Body of pancreas (tissue), 4 donors: Measurements from ENCODE around the gene ISG20. TPM values are rescaled to one million over a fixed set of nuclear protein-coding genes. Genes with fewer than 3 reads are reported as not detected.

Source experiments
- ATAC-seq: fragments of 150-250 bp; one replicate; pipeline ENCODE4 v1.9.1; 2016
- DNase-seq, 4 donors: peaks; one replicate each; pipeline ENCODE4 v3.0.0-alpha.2; 2019
- H3K27ac ChIP-seq, 4 donors: fragments of 200-600 bp; sonication (generic); 1 replicate in 3 of 4; 2 replicates in 1 of 4; pipeline versions ENCODE4 v1.5.1 to v1.6.1; 2016 to 2019; ENCODE audit warnings: mild to moderate bottlenecking in 1 of 4, mixed read lengths in 1 of 4, moderate library complexity in 1 of 4
- H3K27me3 ChIP-seq, 2 donors: fragments of 200-600 bp; sonication (generic); one replicate each; pipeline ENCODE4 v1.6.0; 2016; ENCODE audit warnings: mild to moderate bottlenecking in 1 of 2
- H3K36me3 ChIP-seq, 2 donors: fragments of 200-600 bp; sonication (generic); replicated peaks in 1 of 2; 2 replicates each; pipeline ENCODE4 v1.5.1; 2016; ENCODE audit warnings: low read depth in 2 of 2; ENCODE audit not compliant: insufficient read depth in 1 of 2
- H3K4me1 ChIP-seq: fragments of 200-600 bp; sonication (generic); one replicate; pipeline ENCODE4 v1.6.0; 2016
- H3K4me3 ChIP-seq, 2 donors: fragments of 200-600 bp; sonication (generic); 1 replicate in 1 of 2; 2 replicates in 1 of 2; pipeline ENCODE4 v1.5.1; 2016 to 2019
- H3K9me3 ChIP-seq, 3 donors: fragments of 200-600 bp; sonication (generic); 1 replicate in 2 of 3; 2 replicates in 1 of 3; pipeline ENCODE4 v1.5.1; 2016
- CTCF ChIP-seq, 7 experiments: fragments of 450-650 bp in 4 of 7; fragments of 200-600 bp in 3 of 7; sonication (generic) in 3 of 7; IDR thresholded peaks; one replicate each; pipeline ENCODE4 v1.5.1; 2016 to 2019; ENCODE audit warnings: antibody characterized with exemption in 7 of 7
- POLR2A ChIP-seq, 3 donors: fragments of 450-650 bp; IDR thresholded peaks; one replicate each; pipeline ENCODE4 v1.6.1; 2016; ENCODE audit warnings: antibody characterized with exemption in 3 of 3, mild to moderate bottlenecking in 2 of 3
- WGBS, 2 donors: methylation state at CpG; one replicate each; pipeline ENCODE4 v1.1.5; 2017; 5-methylcytosine and 5-hydroxymethylcytosine counted together
- intact Hi-C: fragments of 100-400 bp; cut with DNase I; formaldehyde crosslinking; loops from one replicate; pipeline ENCODE4 v1.15.1; 2023
- total RNA-seq, 2 donors: library from RNA; depleted of rRNA; stranded (reverse); fragments of >200 nt; gene quantifications; one replicate each; pipeline ENCODE4 v1.1.0, GENCODE V29; 2016

Gene ISG20
- total RNA-seq, 2 donors from 2014 or later: 2.9 to 25.4 TPM

- Histone ChIP-seq H3K4me1 (peaks cover 10% of the 10 kb centered on the region), H3K36me3 (no peaks in the 10 kb centered on the region), H3K27me3 (no peaks in the 10 kb centered on the region), H3K27ac (no peak overlapping the region), H3K4me3 (no peak overlapping the region), H3K9me3 (no peaks in the 10 kb centered on the region)
- no peak for TF ChIP-seq CTCF (IDR thresholded peaks at IDR 0.05)
- no peak for TF ChIP-seq POLR2A (IDR thresholded peaks at IDR 0.05)
- no peak for ATAC-seq
- no peak for DNase-seq
- WGBS, 2 donors: 70 to 83% methylated on average over 1 of the region's 2 CpGs
- intact Hi-C loops: no loop called here
Measured at GRCh38 chr15:88686166-88686565, 47.4 kb downstream of the ISG20 start.

GRCh38 chr15:88688394-88688933 lies 49.6 kb downstream of the ISG20 start:
- ATAC-seq (no peak), DNase-seq (no peak)
- TF ChIP-seq CTCF (IDR thresholded peaks at IDR 0.05): no peak
- no peak for TF ChIP-seq POLR2A (IDR thresholded peaks at IDR 0.05)
- H3K27ac ChIP-seq: no peak overlapping the region
- H3K27me3 ChIP-seq: no peaks in the 10 kb centered on the region
- H3K4me3 ChIP-seq: no peak overlapping the region
- no peaks in the 10 kb centered on the region for H3K4me1 ChIP-seq
- WGBS, 2 donors: 77 to 85% methylated on average over 8 of the region's 8 CpGs
- no peaks in the 10 kb centered on the region for H3K9me3 ChIP-seq
- intact Hi-C loops: no loop called here
- H3K36me3 ChIP-seq: no peaks in the 10 kb centered on the region

- DNase-seq (no peak), ATAC-seq (no peak)
- Histone ChIP-seq H3K36me3 (no peaks in the 10 kb centered on the region), H3K4me1 (no peaks in the 10 kb centered on the region), H3K27me3 (no peaks in the 10 kb centered on the region), H3K4me3 (no peak overlapping the region), H3K9me3 (no peaks in the 10 kb centered on the region), H3K27ac (no peak overlapping the region)
- intact Hi-C loops: no loop called here
- WGBS, 2 donors: 67 to 70% methylated on average over 7 of the region's 7 CpGs
- TF ChIP-seq POLR2A (IDR thresholded peaks at IDR 0.05) (no peak), CTCF (IDR thresholded peaks at IDR 0.05) (no peak)
Measured at GRCh38 chr15:88690331-88690730, 51.5 kb downstream of the ISG20 start.

- Histone ChIP-seq H3K27ac (no peak overlapping the region), H3K9me3 (no peaks in the 10 kb centered on the region), H3K27me3 (no peaks in the 10 kb centered on the region), H3K4me1 (no peaks in the 10 kb centered on the region), H3K4me3 (no peak overlapping the region), H3K36me3 (no peaks in the 10 kb centered on the region)
- no peak for TF ChIP-seq CTCF (IDR thresholded peaks at IDR 0.05)
- no peak for TF ChIP-seq POLR2A (IDR thresholded peaks at IDR 0.05)
- DNase-seq (no peak), ATAC-seq (no peak)
- intact Hi-C loops: no loop called here
- 63 to 76% methylated on average over 5 of the region's 5 CpGs for WGBS, 2 donors
Measured at GRCh38 chr15:88693191-88693590, 54.4 kb downstream of the ISG20 start.

- H3K27me3 ChIP-seq: no peaks in the 10 kb centered on the region
- no peaks in the 10 kb centered on the region for H3K4me1 ChIP-seq
- intact Hi-C loops: no loop called here
- no peak overlapping the region for H3K4me3 ChIP-seq
- 78 to 85% methylated on average over 8 of the region's 8 CpGs for WGBS, 2 donors
- H3K9me3 ChIP-seq: no peaks in the 10 kb centered on the region
- no peak for DNase-seq
- no peak for ATAC-seq
- TF ChIP-seq POLR2A (IDR thresholded peaks at IDR 0.05) (no peak), CTCF (IDR thresholded peaks at IDR 0.05) (no peak)
- no peak overlapping the region for H3K27ac ChIP-seq
- no peaks in the 10 kb centered on the region for H3K36me3 ChIP-seq
Measured at GRCh38 chr15:88695101-88695500, 56.3 kb downstream of the ISG20 start.
